ENCODE data around the gene KCNC4. TPM values are rescaled to one million over a fixed set of nuclear protein-coding genes. Genes with fewer than 3 reads are reported as not detected.

KCNC4 gene
- total RNA-seq, 6 donors from 2014 or later = 2.5 to 11.9 (median 4.4) TPM

DNA sequence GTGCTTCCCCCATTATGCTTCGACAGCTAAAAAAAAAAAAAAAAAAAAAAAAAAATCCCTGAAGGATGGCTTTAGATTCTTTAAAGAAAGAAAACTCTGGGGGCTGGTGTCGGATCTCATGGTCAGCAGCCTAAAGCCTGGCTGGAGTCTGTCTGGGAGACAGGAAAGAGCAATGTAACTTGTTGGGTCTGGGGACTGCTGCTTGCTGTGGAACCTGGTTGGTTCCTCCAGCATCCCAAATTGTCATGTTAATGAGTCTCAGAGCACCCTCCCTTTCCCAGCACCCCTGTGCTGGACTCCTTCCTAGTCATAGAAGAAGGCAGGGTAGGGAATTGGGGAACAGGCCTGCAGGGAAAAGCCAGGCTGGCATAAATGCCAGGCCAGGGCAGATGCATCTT, 3.0 kb downstream of the KCNC4 start:
- DNase-seq = no peak
- H3K27me3 ChIP-seq = peaks cover 0 to 10% (median 3%) of the 10 kb centered on the region in 4 donors
- 80% methylated on average over 2 of the region's 2 CpGs for WGBS, 2 donors
- H3K4me1 ChIP-seq = peaks cover 30 to 54% (median 41%) of the 10 kb centered on the region in 4 donors
- peak overlapping the region in 1 of 4 donors; percentile 94 for H3K4me3 ChIP-seq
- H3K9me3 ChIP-seq = no peaks in the 10 kb centered on the region
- no peaks in the 10 kb centered on the region for H3K36me3 ChIP-seq
- ATAC-seq (ENCODE audit: low FRiP score in 2 of 2) = no peak
- H3K27ac ChIP-seq = no peak overlapping the region
- TF ChIP-seq POLR2A (IDR thresholded peaks at IDR 0.05) = no peak

DNA sequence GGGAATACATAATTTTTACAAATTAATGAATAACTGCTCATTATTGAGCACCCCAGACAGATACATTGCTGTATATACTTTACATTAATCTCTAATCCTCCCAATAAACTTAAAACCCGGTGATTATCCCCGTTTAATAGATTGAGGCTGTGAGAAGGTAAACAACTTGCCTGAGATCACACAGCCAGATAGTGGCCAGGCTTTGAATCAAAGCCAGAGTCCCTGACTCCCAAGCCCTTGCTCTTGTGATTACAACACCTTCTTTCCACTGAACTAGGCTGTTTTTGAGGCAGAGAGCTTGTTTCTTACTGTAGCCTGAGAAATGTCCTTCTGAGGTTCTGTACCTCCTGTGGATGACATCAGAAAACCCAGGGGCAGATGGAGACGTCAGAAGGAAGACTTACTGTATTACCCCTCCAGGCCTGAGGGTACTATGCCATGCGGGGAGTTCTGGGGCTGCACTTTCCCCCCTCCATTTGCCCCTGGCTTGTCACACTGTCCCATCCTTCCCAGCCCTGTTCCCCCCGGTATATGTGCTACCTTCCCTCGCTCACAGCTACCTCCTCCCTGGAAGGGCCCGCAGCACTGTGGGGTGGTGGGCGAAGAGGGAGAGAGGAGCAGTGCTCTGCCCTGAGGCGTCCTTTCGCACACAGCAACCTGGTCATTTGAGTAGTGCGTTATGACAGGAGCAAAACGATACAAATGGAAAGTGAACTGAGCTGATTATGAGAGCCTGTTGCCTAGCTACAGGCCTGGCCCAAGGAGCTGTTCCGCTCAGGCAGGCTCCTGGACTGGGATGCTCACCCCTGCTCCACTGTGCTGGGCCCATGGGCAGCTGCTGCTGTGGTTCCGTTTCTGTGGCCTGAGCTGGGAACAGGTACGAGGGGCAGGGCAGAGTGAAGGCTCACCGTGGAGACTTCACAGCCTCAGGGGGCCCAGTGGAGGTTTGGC, 4.6 kb downstream of the KCNC4 start:
- Histone ChIP-seq H3K9me3 (no peaks in the 10 kb centered on the region), H3K4me1 (peaks cover 25 to 46% (median 33%) of the 10 kb centered on the region in 4 donors), H3K27me3 (peaks cover 0 to 10% (median 3%) of the 10 kb centered on the region in 4 donors), H3K4me3 (no peak overlapping the region), H3K36me3 (peaks cover 0 to 3% (median 0%) of the 10 kb centered on the region in 4 donors), H3K27ac (no peak overlapping the region)
- TF ChIP-seq POLR2AphosphoS5 (IDR thresholded peaks at IDR 0.05) (no peak), EP300 (IDR thresholded peaks at IDR 0.05) (no peak), POLR2A (IDR thresholded peaks at IDR 0.05) (no peak)
- TF ChIP-seq, protein P1, sequence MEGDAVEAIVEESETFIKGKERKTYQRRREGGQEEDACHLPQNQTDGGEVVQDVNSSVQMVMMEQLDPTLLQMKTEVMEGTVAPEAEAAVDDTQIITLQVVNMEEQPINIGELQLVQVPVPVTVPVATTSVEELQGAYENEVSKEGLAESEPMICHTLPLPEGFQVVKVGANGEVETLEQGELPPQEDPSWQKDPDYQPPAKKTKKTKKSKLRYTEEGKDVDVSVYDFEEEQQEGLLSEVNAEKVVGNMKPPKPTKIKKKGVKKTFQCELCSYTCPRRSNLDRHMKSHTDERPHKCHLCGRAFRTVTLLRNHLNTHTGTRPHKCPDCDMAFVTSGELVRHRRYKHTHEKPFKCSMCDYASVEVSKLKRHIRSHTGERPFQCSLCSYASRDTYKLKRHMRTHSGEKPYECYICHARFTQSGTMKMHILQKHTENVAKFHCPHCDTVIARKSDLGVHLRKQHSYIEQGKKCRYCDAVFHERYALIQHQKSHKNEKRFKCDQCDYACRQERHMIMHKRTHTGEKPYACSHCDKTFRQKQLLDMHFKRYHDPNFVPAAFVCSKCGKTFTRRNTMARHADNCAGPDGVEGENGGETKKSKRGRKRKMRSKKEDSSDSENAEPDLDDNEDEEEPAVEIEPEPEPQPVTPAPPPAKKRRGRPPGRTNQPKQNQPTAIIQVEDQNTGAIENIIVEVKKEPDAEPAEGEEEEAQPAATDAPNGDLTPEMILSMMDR (IDR thresholded peaks at IDR 0.05) = no peak
- DNase-seq (no peak), ATAC-seq (ENCODE audit: low FRiP score in 2 of 2) (no peak)
- WGBS, 2 donors = 79 to 80% methylated on average over 15 to 16 of the region's 16 CpGs

DNA sequence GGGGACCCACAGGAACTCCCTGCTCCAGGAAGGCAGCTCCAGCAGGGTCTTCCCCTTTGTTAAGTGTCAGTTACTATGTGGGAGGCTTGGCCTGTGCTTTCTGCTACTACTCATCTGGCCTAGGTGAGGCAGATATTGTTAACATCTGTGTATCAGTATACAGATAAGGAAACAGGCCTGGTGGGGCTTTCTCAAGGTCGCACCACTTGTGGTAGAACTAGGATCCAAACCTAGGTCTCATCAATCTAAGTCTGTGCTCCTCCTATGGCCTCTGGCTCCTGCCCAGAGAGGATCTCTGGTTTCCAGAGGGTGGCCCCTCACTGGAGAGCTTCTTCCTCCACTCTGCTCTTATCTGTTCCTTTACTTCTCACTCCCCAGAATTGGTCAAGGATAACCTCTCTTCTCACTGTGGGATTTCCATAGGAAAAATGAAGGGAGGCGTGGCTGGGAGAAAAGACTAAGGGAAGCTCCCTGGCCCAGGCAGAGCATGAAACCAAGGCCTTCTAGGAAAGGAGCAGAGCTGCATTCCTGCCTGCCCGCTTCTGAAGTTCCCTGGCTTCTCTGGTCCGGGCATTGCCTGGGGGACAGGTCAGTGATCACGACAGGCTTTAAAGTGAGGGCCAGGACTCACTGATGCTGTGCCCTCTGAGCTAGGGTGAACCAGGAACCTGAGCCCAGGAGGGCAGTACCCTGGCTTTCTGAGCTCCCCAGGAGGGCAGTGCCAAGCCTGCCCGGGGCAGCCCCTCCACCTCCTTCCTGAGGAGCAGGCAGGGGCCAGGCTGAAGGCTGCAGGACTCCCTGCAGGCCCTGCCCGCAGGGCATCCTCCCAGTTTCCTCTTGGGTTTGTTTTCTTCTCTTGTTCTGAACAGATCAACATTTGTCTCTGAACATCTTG, 5.8 kb downstream of the KCNC4 start:
- no peak for ATAC-seq (ENCODE audit: low FRiP score in 2 of 2)
- DNase-seq = no peak
- Histone ChIP-seq H3K4me3 (no peak overlapping the region), H3K9me3 (no peaks in the 10 kb centered on the region), H3K4me1 (peaks cover 23 to 37% (median 30%) of the 10 kb centered on the region in 4 donors), H3K27me3 (peaks cover 0 to 10% (median 3%) of the 10 kb centered on the region in 4 donors), H3K27ac (no peak overlapping the region), H3K36me3 (peaks cover 0 to 3% (median 0%) of the 10 kb centered on the region in 4 donors)
- 70 to 84% methylated on average over 6 to 7 of the region's 7 CpGs for WGBS, 2 donors
- no peak for TF ChIP-seq EP300 (IDR thresholded peaks at IDR 0.05)
- TF ChIP-seq, protein P1 (IDR thresholded peaks at IDR 0.05) = no peak
- TF ChIP-seq POLR2A (IDR thresholded peaks at IDR 0.05) = no peak
- TF ChIP-seq POLR2AphosphoS5 (IDR thresholded peaks at IDR 0.05) = no peak

DNA sequence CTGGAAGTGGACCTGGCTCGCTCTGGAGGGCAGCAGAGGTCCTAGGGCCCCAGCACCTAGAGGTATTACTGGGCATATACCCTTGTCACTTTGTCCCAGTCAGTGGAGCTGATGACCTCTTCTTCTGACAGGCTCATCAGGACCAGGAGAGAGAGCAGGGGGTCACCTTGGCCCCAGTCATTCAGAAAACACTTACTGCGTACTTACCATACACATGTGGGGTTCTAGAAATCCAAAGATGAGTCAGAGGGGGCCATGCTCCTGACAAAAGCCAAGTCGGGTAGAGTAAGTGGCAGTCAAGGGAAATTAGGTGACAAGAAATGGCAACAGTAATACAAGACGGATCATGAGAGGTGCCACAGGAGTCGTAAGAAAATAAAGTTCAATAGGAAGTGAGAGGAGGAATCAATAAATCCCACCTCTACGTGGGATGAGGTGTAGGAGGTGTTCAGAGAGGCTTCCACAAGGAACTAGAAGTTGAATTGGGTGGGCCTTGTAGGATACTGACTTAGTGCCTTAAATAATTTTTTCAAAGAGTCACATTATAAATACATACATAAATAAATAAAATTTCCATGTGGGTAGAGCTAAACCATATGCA, 6.8 kb downstream of the KCNC4 start:
- peaks cover 0 to 6% (median 0%) of the 10 kb centered on the region in 4 donors for H3K36me3 ChIP-seq
- peaks cover 0 to 1% (median 0%) of the 10 kb centered on the region in 4 donors for H3K27me3 ChIP-seq
- no peaks in the 10 kb centered on the region for H3K9me3 ChIP-seq
- no peak overlapping the region for H3K4me3 ChIP-seq
- WGBS, 2 donors = 86 to 88% methylated on average over 5 to 6 of the region's 6 CpGs
- H3K27ac ChIP-seq = no peak overlapping the region
- TF ChIP-seq POLR2AphosphoS5 (IDR thresholded peaks at IDR 0.05) (no peak), POLR2A (IDR thresholded peaks at IDR 0.05) (no peak), EP300 (IDR thresholded peaks at IDR 0.05) (no peak)
- TF ChIP-seq, protein P1 (IDR thresholded peaks at IDR 0.05) = no peak
- ATAC-seq (ENCODE audit: low FRiP score in 2 of 2) = no peak
- no peak for DNase-seq
- H3K4me1 ChIP-seq = peaks cover 13 to 26% (median 20%) of the 10 kb centered on the region in 4 donors
